Body of pancreas (tissue), 4 donors: ENCODE data around the gene SLC25A21.

Experiments used
- POLR2A ChIP-seq, 3 donors: fragments of 450-650 bp; IDR thresholded peaks; one replicate each; pipeline ENCODE4 v1.6.1; 2016; ENCODE audit warnings: antibody characterized with exemption in 3 of 3, mild to moderate bottlenecking in 2 of 3
- TF ChIP-seq, protein P1 (sequence below), 7 experiments: fragments of 450-650 bp in 4 of 7; fragments of 200-600 bp in 3 of 7; sonication (generic) in 3 of 7; IDR thresholded peaks; one replicate each; pipeline ENCODE4 v1.5.1; 2016 to 2019; ENCODE audit warnings: antibody characterized with exemption in 7 of 7

DNA sequence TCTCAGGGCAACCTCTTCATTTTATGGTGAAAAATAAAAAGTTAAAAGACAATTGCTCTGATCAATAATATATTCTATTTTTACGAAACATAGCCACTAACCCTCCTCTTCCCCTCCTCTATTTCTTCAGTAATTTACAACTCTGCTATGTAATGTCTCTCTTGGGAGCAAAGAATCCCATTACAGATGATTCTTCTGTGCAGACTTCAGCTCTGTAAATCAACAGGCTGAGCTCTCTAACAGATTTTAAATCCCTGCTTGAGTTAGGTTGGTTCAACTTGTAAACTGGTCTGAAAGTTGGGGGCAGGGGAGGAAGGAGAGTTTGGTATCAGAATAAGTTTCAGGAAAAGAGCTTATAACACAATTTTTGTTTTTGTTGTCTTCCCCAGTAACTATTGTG lies 151.0 kb downstream of the SLC25A21 start:
- TF ChIP-seq, protein P1, sequence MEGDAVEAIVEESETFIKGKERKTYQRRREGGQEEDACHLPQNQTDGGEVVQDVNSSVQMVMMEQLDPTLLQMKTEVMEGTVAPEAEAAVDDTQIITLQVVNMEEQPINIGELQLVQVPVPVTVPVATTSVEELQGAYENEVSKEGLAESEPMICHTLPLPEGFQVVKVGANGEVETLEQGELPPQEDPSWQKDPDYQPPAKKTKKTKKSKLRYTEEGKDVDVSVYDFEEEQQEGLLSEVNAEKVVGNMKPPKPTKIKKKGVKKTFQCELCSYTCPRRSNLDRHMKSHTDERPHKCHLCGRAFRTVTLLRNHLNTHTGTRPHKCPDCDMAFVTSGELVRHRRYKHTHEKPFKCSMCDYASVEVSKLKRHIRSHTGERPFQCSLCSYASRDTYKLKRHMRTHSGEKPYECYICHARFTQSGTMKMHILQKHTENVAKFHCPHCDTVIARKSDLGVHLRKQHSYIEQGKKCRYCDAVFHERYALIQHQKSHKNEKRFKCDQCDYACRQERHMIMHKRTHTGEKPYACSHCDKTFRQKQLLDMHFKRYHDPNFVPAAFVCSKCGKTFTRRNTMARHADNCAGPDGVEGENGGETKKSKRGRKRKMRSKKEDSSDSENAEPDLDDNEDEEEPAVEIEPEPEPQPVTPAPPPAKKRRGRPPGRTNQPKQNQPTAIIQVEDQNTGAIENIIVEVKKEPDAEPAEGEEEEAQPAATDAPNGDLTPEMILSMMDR (IDR thresholded peaks at IDR 0.05) = no peak
- TF ChIP-seq POLR2A (IDR thresholded peaks at IDR 0.05) = no peak
